Naive thymus-derived CD8-positive, alpha-beta T cell (primary cell): Measurements from ENCODE around the gene STK36. TPM values are rescaled to one million over a fixed set of nuclear protein-coding genes. Genes with fewer than 3 reads are reported as not detected.

Experiments used
- ATAC-seq, 2 donors: fragments of 150-1000 bp; cut with Tn5 transposase in 1 of 2; sonication (Bioruptor Pico), chemical (Tn5 transposase) in 1 of 2; 1 replicate in 1 of 2; 2 replicates in 1 of 2; pipeline ENCODE4 v1.10.0; 2021; ENCODE audit warnings: mild to moderate bottlenecking in 2 of 2, moderate library complexity in 2 of 2
- POLR2A ChIA-PET: fragments of 350-600 bp; sonication (Branson Sonifier 250); formaldehyde crosslinking; loops from one replicate; lab custom pipeline; 2021; ENCODE audit warnings: antibody characterized with exemption; lab: Charles Lee
- DNase-seq, 10 donors: peaks; one replicate each; pipeline versions ENCODE4 v3.0.0 to v3.0.0-alpha.2; 2020 to 2022
- H3K27ac Mint-ChIP-seq, 10 donors: one replicate each; pipeline ENCODE4 v1.8.0; 2020 to 2022; ENCODE audit warnings: mild to moderate bottlenecking in 10 of 10, mixed read lengths in 10 of 10, moderate library complexity in 4 of 10, inconsistent platforms in 1 of 10
- H3K27me3 Mint-ChIP-seq, 5 donors: one replicate each; pipeline ENCODE4 v1.8.0; 2021 to 2022; ENCODE audit warnings: mixed read lengths in 5 of 5
- H3K36me3 Mint-ChIP-seq, 3 donors: one replicate each; pipeline ENCODE4 v1.8.0; 2020 to 2022; ENCODE audit warnings: mixed read lengths in 3 of 3, mild to moderate bottlenecking in 2 of 3, inconsistent platforms in 1 of 3
- H3K4me1 Mint-ChIP-seq, 4 donors: one replicate each; pipeline ENCODE4 v1.8.0; 2021 to 2022; ENCODE audit warnings: mixed read lengths in 4 of 4
- H3K4me3 Mint-ChIP-seq, 10 donors: one replicate each; pipeline ENCODE4 v1.8.0; 2020 to 2022; ENCODE audit warnings: mild to moderate bottlenecking in 10 of 10, mixed read lengths in 10 of 10, moderate library complexity in 6 of 10, inconsistent platforms in 1 of 10
- H3K9me3 Mint-ChIP-seq, 9 donors: one replicate each; pipeline ENCODE4 v1.8.0; 2020 to 2022; ENCODE audit warnings: mixed read lengths in 9 of 9, mild to moderate bottlenecking in 3 of 9, inconsistent platforms in 1 of 9, moderate library complexity in 1 of 9
- polyA plus RNA-seq, 3 donors: library from polyadenylated mRNA; unstranded; fragments of 300-500 nt; fragmentation: Illumina TruSeq; gene quantifications; one replicate each; pipeline ENCODE4 v1.2.3, GENCODE V29; 2021
- total RNA-seq, 8 experiments: library from RNA in 2 of 8; stranded (reverse) in 2 of 8; gene quantifications; one replicate each; pipeline ENCODE4 v1.2.3 and lab custom pipeline; 2021 to 2026

Gene STK36
- total and polyA plus RNA-seq, 5 experiments from 2014 or later: 3.1 to 22.5 (median 4.3) TPM

DNA sequence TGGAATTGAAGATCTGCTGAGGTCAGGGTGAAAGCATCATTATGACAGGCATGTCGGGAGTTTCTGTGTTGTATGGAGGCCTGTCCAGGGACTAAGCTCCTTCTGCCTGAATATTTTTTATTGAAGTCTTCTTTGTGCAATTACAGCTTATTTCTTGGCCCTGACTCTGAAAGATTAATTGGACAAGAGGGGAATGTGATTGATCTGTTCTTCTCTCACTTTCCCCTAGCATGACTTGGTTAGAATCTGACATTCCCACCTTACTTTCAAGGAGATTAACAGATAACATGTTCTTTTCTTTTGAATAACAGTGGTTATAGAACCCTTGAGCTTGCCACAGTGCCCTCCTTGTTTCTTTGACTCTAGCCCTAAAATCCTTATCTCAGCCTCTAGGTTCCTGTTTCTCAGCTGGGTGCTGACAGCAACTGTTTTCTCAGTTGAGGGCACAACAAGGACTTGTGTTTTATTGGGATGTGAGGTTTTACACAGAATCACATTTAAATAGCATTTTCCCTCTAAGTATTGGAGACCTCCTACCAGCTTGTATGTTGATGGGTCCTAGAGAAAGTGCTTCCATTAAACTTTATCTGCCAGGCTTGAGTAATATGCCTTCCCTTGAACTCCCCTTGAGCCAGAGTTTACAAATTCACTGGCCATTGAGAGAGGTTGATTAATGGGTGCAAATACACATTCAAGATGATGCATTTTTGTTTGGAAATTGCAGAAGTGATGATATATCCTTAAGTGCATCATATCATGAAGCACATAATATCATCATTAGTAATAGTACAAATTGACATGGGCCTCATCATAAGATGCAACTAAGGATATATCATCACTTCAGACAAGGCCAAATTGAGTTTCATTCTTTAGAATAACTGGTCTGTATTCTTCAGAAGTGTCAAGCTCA is 51.2 kb downstream of the STK36 start:
- POLR2A ChIA-PET: interaction anchor here (1.9 kb wide), 1 partner anchor 12 kb away, joined by 5 read pairs; the partner anchor contains the start of gene TTLL4
- DNase-seq (no peak), ATAC-seq (no peak)
- Mint-ChIP-seq H3K27me3 (no peaks in the 10 kb centered on the region), H3K4me1 (peaks cover 19 to 27% (median 21%) of the 10 kb centered on the region in 4 donors), H3K4me3 (no peak overlapping the region), H3K9me3 (peaks cover 0 to 26% (median 8%) of the 10 kb centered on the region in 9 donors), H3K36me3 (peaks cover 9 to 25% (median 24%) of the 10 kb centered on the region in 3 donors), H3K27ac (peak overlapping the region in 5 of 10 donors; percentile 4 to 58 (median 36))

DNA sequence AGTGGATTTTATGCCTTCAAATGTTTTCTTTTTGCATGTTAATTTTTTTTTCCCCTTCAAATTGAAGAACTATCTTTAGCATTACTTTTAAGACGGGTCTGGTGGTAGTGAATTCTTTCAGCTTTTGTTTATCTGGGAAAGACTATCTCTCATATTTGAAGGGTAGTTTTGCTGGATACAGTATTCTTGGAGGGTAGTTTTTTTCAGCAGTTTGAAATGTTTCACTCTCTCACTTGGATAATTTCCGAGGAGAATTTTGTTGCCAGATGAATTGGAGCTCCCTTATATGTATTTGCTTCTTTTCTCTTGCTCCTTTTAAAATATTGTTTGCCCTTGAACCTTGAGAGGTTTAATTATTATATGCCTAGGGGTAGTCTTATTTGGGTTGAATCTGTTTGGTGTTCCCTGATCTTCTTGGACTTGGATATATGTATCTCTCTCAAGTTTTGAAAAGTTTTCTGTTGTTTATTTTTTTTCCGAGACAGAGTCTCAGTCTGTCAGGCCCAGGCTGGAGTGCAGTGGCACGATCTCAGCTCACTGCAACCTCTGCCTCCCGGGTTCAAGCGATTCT is 54.2 kb downstream of the STK36 start:
- ATAC-seq (no peak), DNase-seq (no peak)
- POLR2A ChIA-PET: interaction anchor here (0.7 kb wide), 1 partner anchor 19 kb away, joined by 5 read pairs; no protein-coding TSS in a partner anchor
- no peaks in the 10 kb centered on the region for H3K27me3 Mint-ChIP-seq
- peak overlapping the region in 1 of 10 donors; percentile 19 for H3K27ac Mint-ChIP-seq
- peaks cover 0 to 26% (median 8%) of the 10 kb centered on the region in 9 donors for H3K9me3 Mint-ChIP-seq
- peaks cover 12 to 20% (median 18%) of the 10 kb centered on the region in 4 donors for H3K4me1 Mint-ChIP-seq
- H3K36me3 Mint-ChIP-seq: peaks cover 9 to 29% (median 26%) of the 10 kb centered on the region in 3 donors
- no peak overlapping the region for H3K4me3 Mint-ChIP-seq

DNA sequence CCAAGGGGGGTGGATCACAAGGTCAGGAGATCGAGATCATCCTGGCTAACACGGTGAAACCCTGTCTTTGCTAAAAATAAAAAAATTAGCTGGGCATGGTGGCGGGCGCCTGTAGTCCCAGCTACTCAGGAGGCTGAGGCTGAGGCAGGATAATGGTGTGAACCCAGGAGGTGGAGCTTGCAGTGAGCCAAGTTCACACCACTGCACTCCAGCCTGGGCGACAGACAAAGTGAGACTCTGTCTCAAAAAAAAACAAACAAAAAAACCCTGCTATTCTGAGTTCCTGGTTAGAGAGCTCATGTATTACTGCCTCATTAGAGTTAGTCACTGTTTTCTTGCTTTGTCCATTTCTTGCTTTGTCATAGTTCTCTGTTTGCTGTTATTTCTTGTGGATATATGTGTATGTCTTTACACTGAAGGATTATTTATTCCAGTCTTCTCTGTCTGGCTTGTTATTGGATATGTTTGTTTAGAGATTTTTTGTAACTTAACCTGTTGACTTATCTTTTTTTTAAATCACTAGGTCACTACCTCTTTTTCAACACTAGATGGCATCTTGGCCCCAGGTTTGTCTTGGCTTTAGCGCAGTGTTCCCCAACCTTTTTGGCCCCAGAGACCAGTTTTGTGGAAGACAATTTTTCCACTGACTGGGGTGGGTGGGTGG is 55.7 kb downstream of the STK36 start:
- H3K27ac Mint-ChIP-seq: peak overlapping the region in 1 of 10 donors; percentile 37
- H3K4me3 Mint-ChIP-seq: no peak overlapping the region
- POLR2A ChIA-PET: no interaction called here
- no peaks in the 10 kb centered on the region for H3K27me3 Mint-ChIP-seq
- peaks cover 9 to 37% (median 29%) of the 10 kb centered on the region in 3 donors for H3K36me3 Mint-ChIP-seq
- peaks cover 6 to 22% (median 19%) of the 10 kb centered on the region in 4 donors for H3K4me1 Mint-ChIP-seq
- no peak for DNase-seq
- ATAC-seq: no peak
- H3K9me3 Mint-ChIP-seq: peaks cover 0 to 26% (median 8%) of the 10 kb centered on the region in 9 donors

DNA sequence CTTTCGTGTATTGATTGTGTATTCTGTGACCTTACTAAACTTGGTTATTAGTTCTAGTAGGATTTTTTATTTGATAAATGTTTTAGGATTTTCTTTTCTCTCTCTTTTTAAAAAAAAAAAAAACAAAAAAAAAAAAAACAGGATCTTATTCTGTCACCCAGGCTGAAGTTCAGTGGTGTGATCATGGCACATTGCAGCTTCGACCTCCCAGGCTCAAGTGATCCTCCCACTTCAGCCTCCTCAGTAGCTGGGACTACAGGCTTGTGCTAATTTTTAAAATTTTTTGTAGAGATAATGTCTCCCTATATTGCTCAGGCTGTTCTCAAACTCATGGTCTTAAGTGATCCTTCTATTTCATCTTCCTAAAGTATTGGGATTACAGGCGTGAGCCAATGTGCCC is 57.8 kb downstream of the STK36 start:
- POLR2A ChIA-PET: no interaction called here
- DNase-seq: no peak
- no peaks in the 10 kb centered on the region for H3K27me3 Mint-ChIP-seq
- ATAC-seq: no peak
- peaks cover 9 to 39% (median 29%) of the 10 kb centered on the region in 3 donors for H3K36me3 Mint-ChIP-seq
- peaks cover 10 to 29% (median 18%) of the 10 kb centered on the region in 4 donors for H3K4me1 Mint-ChIP-seq
- no peak overlapping the region for H3K4me3 Mint-ChIP-seq
- H3K27ac Mint-ChIP-seq: no peak overlapping the region
- H3K9me3 Mint-ChIP-seq: peaks cover 0 to 26% (median 8%) of the 10 kb centered on the region in 9 donors

DNA sequence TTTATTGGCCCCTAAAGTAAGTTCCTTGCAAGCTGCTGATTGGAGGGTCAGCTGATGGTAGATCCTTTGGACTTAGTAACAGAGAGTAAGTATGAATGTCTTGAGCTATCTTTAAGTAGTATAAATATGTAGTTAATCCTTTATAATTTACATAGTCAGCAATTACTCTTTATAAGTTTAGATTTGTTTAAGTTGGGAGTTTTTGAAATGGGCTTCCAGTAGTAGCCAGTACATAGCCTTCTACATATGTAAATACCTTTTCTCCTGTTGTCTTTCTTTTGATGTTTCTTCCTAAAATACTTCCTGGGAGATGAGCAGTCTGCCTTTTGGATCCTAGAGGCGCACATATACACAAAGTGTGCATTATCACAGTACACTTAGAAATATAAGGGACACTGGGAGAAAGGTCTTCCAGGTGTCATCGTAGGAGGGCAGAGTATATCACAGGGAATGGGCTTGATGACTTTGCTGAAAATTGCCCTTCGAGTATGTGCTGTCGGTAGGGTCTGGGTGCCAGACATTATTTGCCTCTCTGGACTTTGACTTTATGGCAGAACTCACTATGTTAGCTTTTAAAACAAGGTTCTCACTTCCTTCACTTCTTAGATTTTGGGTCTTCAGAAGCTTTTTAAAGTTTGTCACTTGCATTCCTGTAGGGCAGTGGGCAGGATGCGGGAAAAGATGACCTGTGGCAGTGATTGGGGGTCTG is 60.3 kb downstream of the STK36 start:
- no peak for DNase-seq
- peaks cover 4 to 45% (median 15%) of the 10 kb centered on the region in 3 donors for H3K36me3 Mint-ChIP-seq
- H3K27me3 Mint-ChIP-seq: no peaks in the 10 kb centered on the region
- no peak overlapping the region for H3K27ac Mint-ChIP-seq
- peaks cover 0 to 7% (median 3%) of the 10 kb centered on the region in 9 donors for H3K9me3 Mint-ChIP-seq
- no peak for ATAC-seq
- POLR2A ChIA-PET: no interaction called here
- H3K4me3 Mint-ChIP-seq: no peak overlapping the region
- peaks cover 10 to 29% (median 19%) of the 10 kb centered on the region in 4 donors for H3K4me1 Mint-ChIP-seq

DNA sequence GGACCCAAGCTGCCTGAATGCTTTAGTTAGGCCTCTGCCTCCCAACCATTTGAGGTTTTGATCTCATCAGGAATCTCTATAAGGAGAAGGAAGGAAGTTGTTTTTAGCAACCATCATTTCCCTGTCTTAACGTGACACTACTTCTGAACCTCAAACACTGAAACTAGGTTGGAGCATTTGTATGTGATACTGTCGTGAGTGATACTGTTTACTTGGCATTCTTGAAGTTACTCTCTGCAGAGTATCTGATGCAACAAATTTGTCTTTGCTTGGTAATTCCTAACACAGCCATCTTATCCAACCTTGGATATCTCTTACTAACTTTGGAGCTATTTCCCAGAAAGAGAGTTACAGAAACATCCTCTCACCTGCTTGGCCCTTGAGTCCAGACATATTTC is 60.9 kb downstream of the STK36 start:
- Mint-ChIP-seq H3K9me3 (peaks cover 0 to 3% (median 1%) of the 10 kb centered on the region in 9 donors), H3K4me3 (no peak overlapping the region), H3K4me1 (peaks cover 10 to 29% (median 19%) of the 10 kb centered on the region in 4 donors), H3K27me3 (no peaks in the 10 kb centered on the region), H3K27ac (no peak overlapping the region), H3K36me3 (peaks cover 2 to 42% (median 15%) of the 10 kb centered on the region in 3 donors)
- POLR2A ChIA-PET: no interaction called here
- ATAC-seq: no peak
- DNase-seq: no peak

DNA sequence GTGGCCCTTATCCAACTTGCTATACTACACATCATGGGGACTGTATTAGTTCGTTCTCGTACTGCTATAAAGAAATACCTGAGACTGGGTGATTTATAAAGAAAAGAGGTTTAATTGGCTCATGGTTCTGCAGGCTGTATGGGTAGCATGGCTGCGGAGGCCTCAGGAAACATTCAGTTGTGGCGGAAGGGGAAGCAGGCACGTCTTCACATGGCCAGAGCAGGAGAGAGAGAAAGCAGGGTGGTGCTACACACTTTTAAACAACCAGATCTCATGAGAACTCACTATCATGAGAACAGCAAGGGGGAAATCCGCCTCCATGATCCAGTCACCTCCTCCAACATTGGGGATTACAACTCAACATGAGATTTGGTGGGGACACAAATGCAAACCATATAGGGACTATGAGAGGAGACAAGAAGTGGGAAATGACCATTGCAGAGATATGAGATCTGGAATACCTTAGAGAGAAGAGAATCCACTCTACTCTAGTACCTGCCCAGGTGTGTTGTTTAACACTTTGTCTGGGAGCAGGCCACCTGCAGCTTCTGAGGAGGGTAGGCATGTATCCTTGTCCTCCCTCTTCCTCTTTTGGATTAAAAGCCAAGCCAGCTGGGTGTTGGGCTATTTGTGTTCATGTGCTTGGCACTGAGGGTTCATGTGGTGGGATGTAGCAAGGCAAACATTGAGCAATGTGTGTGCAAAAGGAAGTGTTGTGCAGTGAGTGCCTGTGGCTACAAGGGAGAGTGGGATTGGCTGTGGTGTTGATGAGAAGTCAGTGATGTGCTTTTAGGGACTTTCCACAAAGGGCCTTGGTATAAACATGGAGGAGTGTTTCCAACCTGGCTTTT is 61.5 kb downstream of the STK36 start:
- peaks cover 0 to 45% (median 20%) of the 10 kb centered on the region in 3 donors for H3K36me3 Mint-ChIP-seq
- H3K4me1 Mint-ChIP-seq: peaks cover 10 to 29% (median 18%) of the 10 kb centered on the region in 4 donors
- no peak for DNase-seq
- ATAC-seq: peak in 1 of 2 donors; percentile 50
- no peaks in the 10 kb centered on the region for H3K9me3 Mint-ChIP-seq
- no peaks in the 10 kb centered on the region for H3K27me3 Mint-ChIP-seq
- POLR2A ChIA-PET: no interaction called here
- H3K27ac Mint-ChIP-seq: peak overlapping the region in 1 of 10 donors; percentile 71
- H3K4me3 Mint-ChIP-seq: no peak overlapping the region

DNA sequence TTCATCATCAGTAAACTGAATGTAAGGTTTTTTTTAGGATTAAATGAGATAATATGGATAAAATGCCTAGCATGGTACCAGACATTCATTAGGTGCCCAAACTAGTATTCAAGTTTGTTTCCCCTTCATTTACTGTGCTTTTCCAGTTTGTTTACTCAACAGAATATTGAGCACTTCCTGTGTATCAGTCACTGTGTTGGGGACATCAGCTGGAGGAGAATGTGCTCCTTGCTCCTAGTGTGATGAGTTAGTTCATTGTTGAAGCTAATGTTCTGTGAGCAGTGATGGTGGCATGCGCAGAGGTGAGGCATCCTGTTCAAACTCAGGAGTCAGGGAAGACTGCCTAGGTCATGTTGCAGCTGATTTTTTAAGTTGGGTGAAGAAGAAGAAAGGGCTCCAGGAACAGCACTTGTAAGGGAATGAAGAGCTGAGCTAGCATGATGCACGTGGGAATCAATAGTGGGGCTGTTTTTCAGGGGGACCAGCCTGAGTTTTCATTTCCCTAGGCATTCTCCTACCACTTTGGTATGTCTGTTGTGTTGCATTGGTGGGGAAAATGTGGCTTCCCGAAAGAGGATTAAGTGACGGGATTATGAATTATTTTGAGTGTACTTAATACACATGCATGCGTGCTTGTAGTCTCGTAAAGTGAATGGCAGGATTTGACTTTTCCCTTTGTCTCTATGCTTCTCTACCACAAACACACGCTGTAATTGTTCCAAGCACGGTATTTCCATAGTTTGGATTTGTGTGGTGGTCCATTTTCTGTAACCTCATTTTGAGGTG is 62.5 kb downstream of the STK36 start:
- H3K4me3 Mint-ChIP-seq: no peak overlapping the region
- peaks cover 0 to 49% (median 21%) of the 10 kb centered on the region in 3 donors for H3K36me3 Mint-ChIP-seq
- no peaks in the 10 kb centered on the region for H3K9me3 Mint-ChIP-seq
- POLR2A ChIA-PET: no interaction called here
- ATAC-seq (no peak), DNase-seq (no peak)
- H3K4me1 Mint-ChIP-seq: peaks cover 10 to 29% (median 18%) of the 10 kb centered on the region in 4 donors
- H3K27ac Mint-ChIP-seq: peak overlapping the region in 1 of 10 donors; percentile 57
- no peaks in the 10 kb centered on the region for H3K27me3 Mint-ChIP-seq

DNA sequence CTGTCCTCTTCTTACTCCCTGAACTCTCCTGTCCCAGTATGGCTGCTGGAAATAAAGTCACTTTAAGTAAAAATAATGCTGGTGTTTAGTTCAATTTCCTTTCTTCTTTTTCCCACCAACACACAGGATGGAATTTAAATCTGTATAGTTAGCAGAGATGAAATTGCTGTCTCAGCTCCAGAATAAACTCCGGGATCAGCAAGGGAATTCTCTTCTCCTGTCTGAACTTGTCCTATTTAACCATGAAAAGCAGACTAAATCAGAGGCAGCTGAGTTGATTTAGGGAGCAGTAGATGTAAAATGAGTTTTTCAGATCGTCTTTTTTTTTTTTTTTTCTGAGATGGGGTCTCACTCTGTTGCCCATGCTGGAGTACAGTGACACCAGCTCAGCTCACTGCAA is 64.6 kb downstream of the STK36 start:
- H3K27ac Mint-ChIP-seq: peak overlapping the region in 1 of 10 donors; percentile 48
- no peak overlapping the region for H3K4me3 Mint-ChIP-seq
- POLR2A ChIA-PET: no interaction called here
- peaks cover 13 to 28% (median 17%) of the 10 kb centered on the region in 4 donors for H3K4me1 Mint-ChIP-seq
- no peaks in the 10 kb centered on the region for H3K9me3 Mint-ChIP-seq
- no peaks in the 10 kb centered on the region for H3K27me3 Mint-ChIP-seq
- ATAC-seq (no peak), DNase-seq (no peak)
- H3K36me3 Mint-ChIP-seq: peaks cover 0 to 61% (median 22%) of the 10 kb centered on the region in 3 donors

DNA sequence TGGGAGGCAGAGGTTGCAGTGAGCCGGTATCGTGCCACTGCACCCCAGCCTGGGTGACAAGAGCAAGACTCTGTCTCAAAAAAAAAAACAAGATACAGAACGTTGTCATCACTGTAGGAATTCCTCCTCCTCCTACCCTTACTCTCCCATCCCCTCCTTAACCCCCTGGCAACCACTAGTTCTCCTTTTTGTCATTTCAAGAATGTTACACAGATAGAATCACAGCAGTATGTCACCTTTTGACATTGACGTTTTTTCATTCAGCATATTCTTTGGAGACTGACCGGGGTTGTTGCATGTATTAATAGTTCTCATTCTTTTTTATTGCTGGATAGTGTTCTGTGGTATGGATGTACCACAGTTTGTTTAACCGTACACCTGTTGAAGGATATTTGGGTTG is 71.2 kb downstream of the STK36 start:
- peaks cover 0 to 15% (median 3%) of the 10 kb centered on the region in 4 donors for H3K4me1 Mint-ChIP-seq
- DNase-seq (no peak), ATAC-seq (no peak)
- H3K27ac Mint-ChIP-seq: peak overlapping the region in 1 of 10 donors; percentile 0
- H3K27me3 Mint-ChIP-seq: no peaks in the 10 kb centered on the region
- H3K9me3 Mint-ChIP-seq: no peaks in the 10 kb centered on the region
- POLR2A ChIA-PET: no interaction called here
- peaks cover 12 to 89% (median 44%) of the 10 kb centered on the region in 3 donors for H3K36me3 Mint-ChIP-seq
- H3K4me3 Mint-ChIP-seq: no peak overlapping the region

DNA sequence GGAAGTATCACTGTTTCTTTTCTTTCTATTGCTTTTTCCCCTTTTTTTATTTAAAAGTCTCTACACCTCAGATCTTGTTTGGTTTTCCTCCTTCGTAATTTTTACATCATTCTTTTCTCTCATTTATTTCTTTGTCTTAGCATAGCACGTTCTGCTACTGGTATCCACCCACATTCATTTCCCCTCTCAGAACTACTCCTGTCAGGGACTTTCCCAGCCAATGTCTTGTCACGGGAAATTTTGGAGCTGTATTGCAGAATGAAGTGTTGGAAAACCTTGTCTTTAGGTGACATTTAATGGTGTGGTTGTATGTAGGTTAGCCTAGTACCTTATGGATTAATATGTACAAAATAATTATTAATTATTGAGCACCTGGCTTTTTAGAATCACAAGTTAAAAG is 72.7 kb downstream of the STK36 start:
- Mint-ChIP-seq H3K36me3 (peaks cover 14 to 89% (median 47%) of the 10 kb centered on the region in 3 donors), H3K4me1 (peaks cover 0 to 15% (median 2%) of the 10 kb centered on the region in 4 donors), H3K9me3 (no peaks in the 10 kb centered on the region), H3K27ac (no peak overlapping the region), H3K27me3 (no peaks in the 10 kb centered on the region), H3K4me3 (no peak overlapping the region)
- ATAC-seq (no peak), DNase-seq (no peak)
- POLR2A ChIA-PET: no interaction called here
